Ovary (tissue), 3 donors: Measurements from ENCODE around the gene ZMIZ1.

Source experiments
- EP300 ChIP-seq: sonication (generic); formaldehyde crosslinking; IDR thresholded peaks from one replicate; pipeline ENCODE4 v1.6.1; 2017; ENCODE audit warnings: antibody characterized with exemption
- POLR2A ChIP-seq: fragments of 450-650 bp; IDR thresholded peaks from one replicate; pipeline ENCODE4 v1.6.1; 2017; ENCODE audit warnings: antibody characterized with exemption, mild to moderate bottlenecking, moderate library complexity
- TF ChIP-seq, protein P1 (sequence below), 3 donors: fragments of 450-650 bp in 2 of 3; fragments of 200-600 bp in 1 of 3; IDR thresholded peaks; one replicate each; pipeline versions ENCODE4 v1.5.1 to v1.8.0; 2016 to 2022; ENCODE audit warnings: antibody characterized with exemption in 3 of 3, mild to moderate bottlenecking in 1 of 3
- donor health status: DM: no; HTN: no; CAD: no.

DNA sequence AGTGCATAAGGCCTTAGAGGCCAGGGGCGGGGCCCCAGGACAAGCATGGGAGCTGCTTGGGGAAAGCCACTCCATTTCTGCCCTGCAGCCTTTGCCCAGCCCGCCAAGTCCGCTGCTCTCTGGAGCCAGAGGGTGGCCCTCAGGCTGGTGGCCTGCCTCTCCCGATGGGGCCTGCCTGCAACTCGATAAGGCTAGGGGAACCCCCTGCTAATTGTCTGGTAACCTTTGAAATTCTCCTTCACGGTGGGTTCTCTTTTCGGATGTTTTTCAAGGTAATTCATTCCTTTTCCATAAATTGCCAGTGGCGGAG is 94.9 kb downstream of the ZMIZ1 start:
- TF ChIP-seq EP300 = no peak
- TF ChIP-seq, protein P1, sequence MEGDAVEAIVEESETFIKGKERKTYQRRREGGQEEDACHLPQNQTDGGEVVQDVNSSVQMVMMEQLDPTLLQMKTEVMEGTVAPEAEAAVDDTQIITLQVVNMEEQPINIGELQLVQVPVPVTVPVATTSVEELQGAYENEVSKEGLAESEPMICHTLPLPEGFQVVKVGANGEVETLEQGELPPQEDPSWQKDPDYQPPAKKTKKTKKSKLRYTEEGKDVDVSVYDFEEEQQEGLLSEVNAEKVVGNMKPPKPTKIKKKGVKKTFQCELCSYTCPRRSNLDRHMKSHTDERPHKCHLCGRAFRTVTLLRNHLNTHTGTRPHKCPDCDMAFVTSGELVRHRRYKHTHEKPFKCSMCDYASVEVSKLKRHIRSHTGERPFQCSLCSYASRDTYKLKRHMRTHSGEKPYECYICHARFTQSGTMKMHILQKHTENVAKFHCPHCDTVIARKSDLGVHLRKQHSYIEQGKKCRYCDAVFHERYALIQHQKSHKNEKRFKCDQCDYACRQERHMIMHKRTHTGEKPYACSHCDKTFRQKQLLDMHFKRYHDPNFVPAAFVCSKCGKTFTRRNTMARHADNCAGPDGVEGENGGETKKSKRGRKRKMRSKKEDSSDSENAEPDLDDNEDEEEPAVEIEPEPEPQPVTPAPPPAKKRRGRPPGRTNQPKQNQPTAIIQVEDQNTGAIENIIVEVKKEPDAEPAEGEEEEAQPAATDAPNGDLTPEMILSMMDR (IDR thresholded peaks at IDR 0.05) = no peak
- TF ChIP-seq POLR2A = no peak
